HG03135 (cell line): ENCODE measurements around the gene LARGE1.
"Not testable (repeated sequence)": the region's sequence is repeated elsewhere in the genome, so short reads cannot be mapped to it uniquely, and the experiment has no call there.

ENCODE experiments used
- ATAC-seq: cut with Tn5 transposase; IDR thresholded peaks from one replicate; pipeline ENCODE4 v1.9.1; 2021; ENCODE audit warnings: mild to moderate bottlenecking, moderate library complexity; ENCODE audit not compliant: unreplicated experiment

LARGE1 gene

GRCh38 chr22:33510429-33510904, 409.8 kb downstream of the LARGE1 start:
- ATAC-seq = no peak

GRCh38 chr22:33504941-33505625, 415.2 kb downstream of the LARGE1 start:
- no peak for ATAC-seq

GRCh38 chr22:33496112-33496511, 424.2 kb downstream of the LARGE1 start:
- no peak for ATAC-seq

- ATAC-seq = no peak
Measured at GRCh38 chr22:33493476-33494205, 426.6 kb downstream of the LARGE1 start.

- no peak for ATAC-seq
Measured at GRCh38 chr22:33492210-33492651, 428.0 kb downstream of the LARGE1 start.

GRCh38 chr22:33487041-33487716, 433.1 kb downstream of the LARGE1 start:
- no peak for ATAC-seq

- no peak for ATAC-seq
Measured at GRCh38 chr22:33481550-33481949, 438.7 kb downstream of the LARGE1 start.

GRCh38 chr22:33477120-33478111, 442.9 kb downstream of the LARGE1 start:
- no peak for ATAC-seq

GRCh38 chr22:33476716-33477115, 443.6 kb downstream of the LARGE1 start:
- no peak for ATAC-seq

- ATAC-seq = no peak
Measured at GRCh38 chr22:33476206-33476605, 444.1 kb downstream of the LARGE1 start.

- ATAC-seq = no peak
Measured at GRCh38 chr22:33474587-33474986, 445.7 kb downstream of the LARGE1 start.

GRCh38 chr22:33472462-33473344, 447.6 kb downstream of the LARGE1 start:
- ATAC-seq = peak; percentile 53

GRCh38 chr22:33470456-33470855, 449.8 kb downstream of the LARGE1 start:
- no peak for ATAC-seq

- ATAC-seq = no peak
Measured at GRCh38 chr22:33467620-33468095, 452.6 kb downstream of the LARGE1 start.

- ATAC-seq = no peak
Measured at GRCh38 chr22:33467080-33467479, 453.2 kb downstream of the LARGE1 start.

- ATAC-seq = no peak
Measured at GRCh38 chr22:33465554-33465953, 454.7 kb downstream of the LARGE1 start.

- no peak for ATAC-seq
Measured at GRCh38 chr22:33464698-33465097, 455.6 kb downstream of the LARGE1 start.

GRCh38 chr22:33461698-33462434, 458.4 kb downstream of the LARGE1 start:
- no peak for ATAC-seq

GRCh38 chr22:33461245-33461644, 459.0 kb downstream of the LARGE1 start:
- not testable (repeated sequence) for ATAC-seq
